Measurements from ENCODE around the gene USP48.
"Not testable (repeated sequence)": the region's sequence is repeated elsewhere in the genome, so short reads cannot be mapped to it uniquely, and the experiment has no call there.

Gene USP48, protein sequence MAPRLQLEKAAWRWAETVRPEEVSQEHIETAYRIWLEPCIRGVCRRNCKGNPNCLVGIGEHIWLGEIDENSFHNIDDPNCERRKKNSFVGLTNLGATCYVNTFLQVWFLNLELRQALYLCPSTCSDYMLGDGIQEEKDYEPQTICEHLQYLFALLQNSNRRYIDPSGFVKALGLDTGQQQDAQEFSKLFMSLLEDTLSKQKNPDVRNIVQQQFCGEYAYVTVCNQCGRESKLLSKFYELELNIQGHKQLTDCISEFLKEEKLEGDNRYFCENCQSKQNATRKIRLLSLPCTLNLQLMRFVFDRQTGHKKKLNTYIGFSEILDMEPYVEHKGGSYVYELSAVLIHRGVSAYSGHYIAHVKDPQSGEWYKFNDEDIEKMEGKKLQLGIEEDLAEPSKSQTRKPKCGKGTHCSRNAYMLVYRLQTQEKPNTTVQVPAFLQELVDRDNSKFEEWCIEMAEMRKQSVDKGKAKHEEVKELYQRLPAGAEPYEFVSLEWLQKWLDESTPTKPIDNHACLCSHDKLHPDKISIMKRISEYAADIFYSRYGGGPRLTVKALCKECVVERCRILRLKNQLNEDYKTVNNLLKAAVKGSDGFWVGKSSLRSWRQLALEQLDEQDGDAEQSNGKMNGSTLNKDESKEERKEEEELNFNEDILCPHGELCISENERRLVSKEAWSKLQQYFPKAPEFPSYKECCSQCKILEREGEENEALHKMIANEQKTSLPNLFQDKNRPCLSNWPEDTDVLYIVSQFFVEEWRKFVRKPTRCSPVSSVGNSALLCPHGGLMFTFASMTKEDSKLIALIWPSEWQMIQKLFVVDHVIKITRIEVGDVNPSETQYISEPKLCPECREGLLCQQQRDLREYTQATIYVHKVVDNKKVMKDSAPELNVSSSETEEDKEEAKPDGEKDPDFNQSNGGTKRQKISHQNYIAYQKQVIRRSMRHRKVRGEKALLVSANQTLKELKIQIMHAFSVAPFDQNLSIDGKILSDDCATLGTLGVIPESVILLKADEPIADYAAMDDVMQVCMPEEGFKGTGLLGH

DNA sequence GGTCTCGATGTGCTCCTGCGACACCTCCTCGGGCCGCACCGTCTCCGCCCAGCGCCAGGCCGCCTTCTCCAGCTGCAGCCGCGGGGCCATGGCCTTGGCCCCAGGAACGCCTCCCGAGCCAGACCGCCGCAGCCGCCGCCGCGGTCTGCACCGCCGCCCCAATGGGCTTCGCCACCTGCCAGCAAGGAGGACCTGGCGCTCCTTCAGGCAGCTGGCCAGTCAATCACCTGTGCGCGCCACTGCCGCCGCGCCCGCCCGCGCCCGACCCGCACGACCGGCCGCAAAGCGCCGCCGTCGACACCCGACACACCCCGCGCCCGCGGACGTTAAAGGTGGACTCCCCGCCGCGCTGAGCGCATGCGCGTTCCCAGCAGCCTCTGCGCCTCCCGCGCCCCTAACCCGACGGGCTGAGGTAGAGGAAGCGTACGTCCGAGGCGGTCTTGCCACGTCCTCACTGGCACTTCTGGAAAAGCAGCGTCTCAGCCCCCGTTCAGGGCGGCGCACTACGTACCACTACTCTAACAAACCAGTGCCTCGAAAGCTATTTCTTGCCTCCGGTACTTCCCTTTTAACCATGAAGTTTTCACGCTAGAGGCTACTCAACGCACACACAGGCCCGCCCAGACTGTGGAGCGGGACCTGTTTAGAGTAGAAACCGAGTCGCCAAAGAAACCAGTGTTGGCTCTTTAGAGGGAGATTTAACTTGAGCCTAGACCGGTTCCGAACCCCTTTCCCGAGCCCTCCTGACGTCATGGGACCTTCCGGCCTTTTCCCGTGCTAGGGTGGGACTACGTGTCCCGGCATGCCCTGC lies at the start of gene USP48:
Gene USP48 (minus strand): TSS at position 282 of the 811 bp plus-strand sequence. CDS start 192 bp downstream, at position 90.
- DNase-seq, result peak; percentile 52

DNA sequence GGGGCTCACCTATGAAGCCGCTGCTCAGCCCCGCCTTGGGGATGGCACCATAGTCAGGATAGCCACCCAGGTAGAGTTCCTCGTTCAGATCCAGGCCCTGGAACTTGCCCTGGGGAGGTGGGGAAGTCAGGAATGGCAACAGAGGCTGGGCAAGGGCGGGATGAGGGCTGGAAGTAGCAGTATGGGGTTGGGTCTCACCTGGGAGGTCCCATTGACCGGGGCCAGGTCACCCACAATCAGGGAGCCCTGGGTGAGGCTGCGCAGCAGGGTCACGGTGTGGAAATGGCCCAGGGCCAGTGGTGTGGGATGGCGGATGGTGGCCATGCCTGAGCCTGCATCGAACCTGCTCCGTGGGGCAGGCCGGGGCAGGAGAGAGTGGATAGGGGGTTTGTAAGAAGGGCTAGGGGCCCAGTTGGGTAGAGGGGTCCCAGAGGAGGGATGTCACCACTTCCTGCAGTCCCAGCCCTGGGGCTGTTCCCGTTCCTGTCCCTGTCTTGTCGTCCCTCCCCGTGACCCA lies 48.6 kb upstream of the USP48 start:
- no peak for DNase-seq

DNA sequence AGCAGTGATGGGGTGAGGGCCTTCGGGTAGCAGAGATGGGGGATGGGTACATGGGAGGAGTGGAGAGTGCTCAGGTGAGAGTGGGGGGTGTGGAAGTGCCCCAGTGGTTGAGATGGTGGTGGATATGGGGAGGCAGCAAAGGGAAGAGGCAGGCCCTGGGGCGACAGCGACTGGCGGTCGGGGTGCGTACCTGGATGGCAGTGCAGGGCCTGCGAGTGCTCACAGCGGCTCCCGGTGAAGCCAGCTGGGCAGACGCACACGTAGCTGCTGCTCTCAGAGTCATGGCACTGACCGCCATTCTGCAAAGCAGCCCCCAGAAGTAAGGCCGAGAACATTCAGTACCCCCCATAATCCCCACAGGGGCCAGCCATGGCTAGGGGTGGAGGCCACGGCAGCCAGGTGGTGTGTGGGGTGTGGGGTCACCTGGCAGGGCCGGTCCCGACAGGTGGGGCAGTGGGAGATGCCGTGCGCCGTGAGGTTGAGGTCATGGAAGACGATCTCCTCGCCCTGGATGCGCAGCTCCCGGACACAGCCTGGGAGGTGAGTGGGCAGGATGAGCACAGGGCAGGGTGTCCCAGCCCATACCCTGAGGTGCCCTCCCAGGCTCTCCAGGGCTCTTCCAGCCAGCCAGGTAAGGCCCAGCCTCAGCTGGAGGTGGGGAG lies 48.0 kb upstream of the USP48 start:
- DNase-seq, result no peak

DNA sequence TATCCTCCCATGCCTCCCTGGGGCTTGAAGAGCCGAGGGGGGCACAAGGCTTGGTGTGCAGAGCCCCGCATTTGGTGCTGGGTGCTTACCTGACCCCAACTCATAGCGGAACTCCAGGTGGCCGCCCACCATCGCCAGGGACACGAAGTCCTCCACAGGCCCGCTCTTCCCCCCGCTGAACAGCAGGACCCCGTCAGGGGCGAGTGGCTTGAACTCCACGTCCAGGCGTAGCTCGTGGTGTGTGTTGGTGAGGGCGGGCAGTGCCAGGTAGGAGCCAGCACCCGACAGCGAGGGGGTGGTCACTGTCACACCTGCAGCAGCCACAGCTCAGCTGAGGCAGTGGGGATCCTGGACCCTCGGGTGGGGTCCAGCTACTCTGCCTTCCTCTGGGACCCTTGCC lies 46.3 kb upstream of the USP48 start:
- DNase-seq, result no peak

DNA sequence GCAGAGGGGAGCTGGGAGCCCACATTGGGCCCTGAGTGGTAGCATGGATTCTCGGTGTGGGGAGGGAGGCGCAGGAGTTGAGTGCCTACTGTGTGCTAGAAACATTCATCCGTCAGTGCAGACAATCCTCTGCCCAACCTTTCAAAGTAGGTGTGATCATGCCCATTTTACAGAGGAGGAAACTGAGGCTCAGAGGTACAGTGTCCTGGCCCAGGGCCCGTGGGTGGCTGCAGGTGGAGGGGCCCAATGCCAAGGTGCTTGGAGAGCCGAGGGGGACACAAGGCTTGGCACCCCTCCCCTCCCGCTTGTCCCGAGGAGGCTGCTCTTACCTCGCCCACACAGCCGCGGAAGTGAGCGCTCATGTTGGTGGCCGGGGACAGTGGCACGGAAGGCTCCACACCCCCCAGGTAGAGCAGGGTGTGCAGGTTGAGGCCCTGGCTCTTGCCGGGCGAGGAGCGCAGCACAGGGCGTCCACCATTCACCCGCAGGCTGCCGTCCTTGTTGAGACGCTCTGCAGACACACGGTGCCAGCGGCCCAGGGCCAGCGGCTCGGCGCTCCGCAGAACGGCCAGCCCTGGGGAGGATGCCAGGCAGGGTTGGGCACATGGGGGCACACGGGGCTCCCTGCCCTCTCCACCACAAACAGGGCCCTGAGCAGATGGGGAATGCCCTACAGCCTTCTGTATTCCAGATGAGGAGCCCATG lies 45.7 kb upstream of the USP48 start:
- DNase-seq, result no peak

DNA sequence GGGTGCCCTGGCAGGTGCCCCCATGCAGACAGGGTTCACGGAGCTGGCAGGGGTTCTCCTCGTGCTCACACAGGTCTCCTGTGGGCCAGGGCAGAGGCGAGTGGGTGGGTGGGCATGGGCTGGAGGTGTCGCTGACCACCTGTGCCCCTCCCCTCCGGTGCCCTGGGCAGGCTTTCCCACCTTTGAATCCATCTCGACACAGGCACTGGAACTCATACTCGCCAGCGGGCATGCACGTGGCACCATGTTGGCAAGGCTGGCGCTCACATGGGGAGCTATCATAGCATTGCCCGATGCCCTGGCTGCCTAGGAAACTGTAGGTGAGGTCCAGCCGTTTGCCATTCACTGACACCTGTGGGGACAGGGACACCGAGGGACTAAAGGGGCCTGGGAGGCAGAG lies 45.1 kb upstream of the USP48 start:
- DNase-seq, result no peak

DNA sequence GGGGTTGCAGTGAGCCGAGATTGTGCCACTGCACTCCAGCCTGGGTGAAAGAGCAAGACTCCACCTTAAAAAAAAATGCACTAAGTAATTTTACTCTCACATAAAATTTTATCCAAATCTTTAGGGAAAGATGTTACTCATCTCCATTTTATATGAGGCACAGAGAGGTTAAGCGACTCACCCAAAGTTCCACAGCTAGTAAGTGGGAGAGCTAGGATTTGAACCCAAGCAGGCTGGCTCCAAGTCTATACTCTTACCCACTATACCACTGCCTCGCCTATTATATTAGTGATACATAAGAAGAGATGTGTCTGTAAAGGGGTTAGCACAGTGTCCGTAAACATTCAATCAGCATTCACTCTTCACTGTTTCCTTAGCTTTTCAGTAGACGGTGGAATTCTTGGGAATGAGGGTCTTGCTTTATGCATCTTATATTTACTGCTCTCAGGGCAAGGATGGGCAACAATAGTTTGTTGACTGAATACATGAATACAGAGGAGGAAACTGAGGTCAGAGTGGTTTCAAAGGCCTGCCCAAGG lies 44.3 kb upstream of the USP48 start:
- no peak for DNase-seq

DNA sequence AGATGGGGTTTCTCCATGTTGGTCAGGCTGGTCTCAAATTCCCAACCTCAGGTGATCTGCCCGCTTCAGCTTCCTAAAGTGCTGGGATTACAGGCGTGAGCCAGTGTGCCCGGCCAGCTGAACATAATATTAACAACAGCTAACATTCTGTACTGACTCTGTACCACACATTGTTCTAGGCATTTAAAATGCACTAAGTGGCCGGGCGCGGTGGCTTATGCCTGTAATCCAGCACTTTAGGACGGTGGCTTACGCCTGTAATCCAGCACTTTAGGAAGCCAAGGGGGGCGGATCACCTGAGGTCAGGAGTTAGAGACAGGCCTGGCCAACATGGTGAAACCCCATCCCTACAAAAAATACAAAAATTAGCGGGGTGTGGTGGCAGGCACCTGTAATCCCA lies 43.7 kb upstream of the USP48 start:
- not testable (repeated sequence) for DNase-seq

DNA sequence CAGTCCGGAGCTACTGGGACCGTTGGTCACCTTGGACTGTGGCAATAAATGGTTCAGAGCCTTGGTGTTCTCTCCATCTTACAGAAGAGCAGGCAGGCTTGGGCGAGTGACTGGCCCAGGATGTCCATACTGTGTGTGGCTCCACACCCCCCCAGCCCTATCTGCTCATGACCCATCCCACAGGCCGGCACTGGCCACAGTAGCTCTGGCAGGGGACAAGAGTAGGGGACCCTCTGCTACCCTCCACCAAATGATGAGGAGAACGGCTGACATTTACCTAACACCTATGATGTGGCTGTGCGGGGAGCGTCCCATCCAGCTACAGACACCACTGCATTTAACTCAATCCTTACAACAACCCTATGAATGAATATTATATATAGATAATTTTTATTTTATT lies 42.4 kb upstream of the USP48 start:
- DNase-seq, result no peak

DNA sequence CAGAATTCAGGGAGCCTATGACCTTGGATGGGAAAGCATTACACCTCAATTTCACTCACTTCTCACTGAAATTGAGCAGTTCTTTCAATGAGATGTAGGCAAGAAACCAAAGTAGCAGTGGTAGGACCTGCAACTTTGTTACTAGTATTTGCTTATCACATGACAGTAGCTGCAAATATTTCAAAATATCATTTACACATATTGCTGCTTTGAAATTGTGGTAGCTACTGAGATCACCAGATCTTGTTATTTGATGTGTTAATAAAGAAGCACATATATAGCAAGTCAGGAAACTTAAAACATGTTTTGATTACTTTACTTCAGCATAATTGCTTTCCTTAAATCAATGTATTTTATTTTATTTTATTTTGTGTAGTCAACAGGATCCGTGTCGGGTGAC lies 42.0 kb upstream of the USP48 start:
- no peak for DNase-seq

DNA sequence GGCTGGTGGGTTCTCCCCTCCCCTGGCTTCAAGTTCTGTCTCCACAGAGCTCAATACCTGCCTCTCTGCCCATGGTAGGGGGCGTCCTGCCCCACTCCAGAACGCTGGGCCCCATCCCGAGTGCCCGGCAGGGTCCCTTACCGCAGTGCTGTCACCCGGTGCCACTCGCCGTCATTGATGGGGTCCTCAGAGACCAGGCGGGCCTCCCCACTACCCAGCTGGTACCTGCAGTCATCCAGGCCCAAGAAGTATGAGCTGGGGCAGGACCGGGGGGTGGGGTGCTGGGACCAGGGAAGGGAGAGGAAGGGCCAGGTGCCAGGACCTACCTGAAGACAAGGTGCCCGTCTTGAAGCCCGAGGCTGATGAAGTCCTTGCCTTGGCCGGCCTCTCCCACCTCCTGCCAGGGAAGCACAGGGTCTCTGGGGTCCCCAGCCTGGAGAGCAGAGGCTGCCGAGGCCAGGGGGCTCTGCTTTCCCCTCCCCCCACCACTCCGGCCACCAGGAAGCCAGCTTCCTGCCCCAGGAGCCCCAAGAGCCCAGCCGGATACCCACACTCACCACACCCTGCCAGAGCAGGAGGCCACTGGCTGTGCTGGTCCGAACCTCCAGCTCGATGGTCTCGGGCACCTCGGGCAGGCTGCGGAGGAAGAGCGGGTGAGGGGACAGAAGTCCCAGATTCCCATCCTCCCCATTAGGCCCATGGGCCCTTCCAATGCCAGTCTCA lies 41.2 kb upstream of the USP48 start:
- DNase-seq, result no peak

DNA sequence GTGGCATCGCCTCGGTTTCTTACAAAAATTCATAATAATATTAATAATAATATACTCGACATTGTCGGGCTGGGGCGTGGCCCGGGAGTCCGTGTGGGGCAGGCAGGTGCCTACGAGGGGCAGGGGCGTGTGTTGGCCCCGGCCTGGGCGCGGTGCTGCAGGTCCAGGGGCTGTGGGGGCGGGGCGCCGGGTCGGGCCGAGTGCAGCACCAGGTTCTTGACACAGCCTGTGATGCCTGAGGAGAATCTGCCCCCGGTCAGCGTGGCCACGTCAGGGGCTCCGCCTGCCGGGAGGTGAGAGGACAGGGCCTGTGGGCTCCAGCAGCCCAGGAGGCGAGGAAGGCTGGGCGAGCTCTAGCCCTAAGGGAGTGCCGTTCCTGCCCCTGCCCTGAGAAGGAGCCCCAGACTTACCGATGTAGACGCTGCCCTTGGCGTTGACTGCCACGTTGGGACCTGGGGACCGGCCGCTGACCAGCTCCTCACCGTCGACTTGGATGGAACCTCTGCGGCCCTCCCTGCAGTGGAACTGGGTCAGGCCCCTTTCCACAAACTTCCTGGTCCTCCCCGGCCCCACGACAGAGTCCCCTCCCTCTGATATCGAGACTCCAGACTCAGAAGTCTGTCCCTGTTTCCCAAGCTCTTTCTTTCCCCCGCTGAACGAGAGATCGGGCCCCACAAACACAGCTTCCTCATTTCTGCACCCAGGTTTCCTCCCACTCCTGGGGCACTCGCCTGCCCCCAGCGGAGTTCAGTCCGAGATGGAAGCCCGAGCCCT lies 40.4 kb upstream of the USP48 start:
- no peak for DNase-seq

DNA sequence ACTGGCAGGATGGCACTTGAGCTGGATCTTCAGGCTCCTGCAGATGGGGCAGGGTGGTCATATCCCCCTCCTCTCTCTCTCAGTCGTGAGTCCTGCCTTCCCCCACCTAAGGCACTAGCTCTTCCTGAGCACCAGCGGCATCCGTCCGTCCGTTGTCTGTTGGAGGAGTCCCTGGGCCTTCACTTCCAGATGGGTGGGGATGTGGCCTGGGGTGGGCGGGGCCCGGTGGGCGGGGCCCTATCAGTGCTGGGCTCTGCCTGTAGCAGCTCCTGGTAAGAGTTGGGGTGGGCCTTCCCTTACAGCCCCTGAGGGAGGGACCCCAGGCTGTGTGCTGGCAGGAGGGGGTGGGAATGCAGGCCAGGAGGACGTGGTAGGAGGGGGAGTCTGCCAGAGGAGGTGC lies 39.4 kb upstream of the USP48 start:
- DNase-seq, result no peak

DNA sequence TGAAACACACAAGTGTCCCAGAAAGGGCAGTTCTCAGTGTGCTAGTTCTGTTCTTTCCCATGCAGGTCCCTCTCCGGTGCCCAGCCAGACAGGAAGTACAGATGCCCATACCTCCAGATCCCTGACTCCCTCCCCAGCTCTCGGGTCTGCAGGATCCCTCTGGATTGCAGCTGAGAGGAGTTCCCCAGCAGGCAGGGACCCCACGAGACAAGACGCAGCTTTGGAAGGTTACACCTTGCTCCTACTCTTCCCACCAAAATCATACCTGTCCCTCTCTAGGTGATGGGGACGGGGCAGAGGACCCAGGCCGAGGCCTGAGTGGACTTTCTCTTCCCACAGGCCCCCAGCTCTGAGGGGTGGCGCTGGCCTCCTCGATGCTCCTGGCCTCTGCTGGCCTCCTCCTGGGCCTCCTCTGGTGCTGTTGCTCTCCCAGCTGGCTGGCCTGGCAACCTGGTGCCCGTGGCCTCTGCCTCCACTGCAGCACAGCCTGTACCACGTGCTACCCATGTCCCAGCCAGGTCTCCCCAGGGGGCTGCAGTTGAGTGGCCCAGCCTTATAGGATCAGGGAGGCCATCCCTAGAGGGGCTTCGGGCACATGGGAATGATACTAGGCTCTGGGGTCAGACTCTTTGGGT lies 38.6 kb upstream of the USP48 start:
- no peak for DNase-seq

DNA sequence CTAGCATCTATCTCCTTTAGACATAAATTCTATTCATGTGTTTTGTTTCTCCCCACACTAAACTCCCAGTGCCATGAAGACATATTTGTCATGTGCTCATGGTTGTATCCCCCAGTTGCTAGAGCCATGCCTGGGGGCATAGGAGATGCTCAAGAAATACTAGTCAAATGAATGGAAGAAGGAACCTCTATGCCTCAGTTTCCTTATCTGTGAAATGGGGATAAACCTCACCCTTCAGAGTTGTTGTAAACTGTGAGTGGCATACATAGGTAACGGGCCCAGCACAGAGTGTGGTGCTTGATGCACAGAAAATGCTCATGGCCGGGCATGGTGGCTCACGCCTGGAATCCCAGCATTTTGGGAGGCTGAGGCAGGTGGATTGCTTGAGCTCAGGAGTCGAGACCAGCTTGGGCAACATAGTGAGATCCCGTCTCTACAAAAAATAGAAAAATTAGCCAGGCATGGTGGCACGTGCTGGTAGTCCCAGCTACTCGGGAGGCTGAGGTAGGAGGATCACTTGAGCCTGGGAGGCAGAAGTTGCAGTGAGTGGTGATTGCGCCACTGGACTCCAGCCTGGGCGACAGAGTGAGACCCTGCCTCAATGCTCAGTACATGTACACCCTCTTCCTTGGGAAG lies 37.8 kb upstream of the USP48 start:
- no peak for DNase-seq

DNA sequence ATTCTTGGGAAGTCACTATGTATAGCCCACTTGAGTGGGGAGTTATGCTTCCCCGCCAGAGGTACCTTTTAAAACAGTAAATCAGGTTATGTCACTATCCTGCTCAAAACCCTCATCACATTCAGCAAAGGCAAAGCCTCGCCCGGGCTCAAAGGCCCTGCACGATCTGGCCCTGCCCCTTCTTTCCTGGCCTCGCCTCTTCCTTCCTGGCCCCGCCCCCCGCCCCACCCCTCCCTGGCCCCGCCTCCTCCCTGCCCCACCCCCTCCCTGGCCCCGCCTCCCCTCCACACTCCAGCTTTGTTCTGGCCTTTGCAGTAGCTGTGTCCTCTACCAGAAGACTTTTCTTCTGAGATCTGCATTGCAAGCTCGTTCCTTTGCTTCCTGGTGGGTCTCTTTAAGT lies 35.7 kb upstream of the USP48 start:
- DNase-seq, result no peak

DNA sequence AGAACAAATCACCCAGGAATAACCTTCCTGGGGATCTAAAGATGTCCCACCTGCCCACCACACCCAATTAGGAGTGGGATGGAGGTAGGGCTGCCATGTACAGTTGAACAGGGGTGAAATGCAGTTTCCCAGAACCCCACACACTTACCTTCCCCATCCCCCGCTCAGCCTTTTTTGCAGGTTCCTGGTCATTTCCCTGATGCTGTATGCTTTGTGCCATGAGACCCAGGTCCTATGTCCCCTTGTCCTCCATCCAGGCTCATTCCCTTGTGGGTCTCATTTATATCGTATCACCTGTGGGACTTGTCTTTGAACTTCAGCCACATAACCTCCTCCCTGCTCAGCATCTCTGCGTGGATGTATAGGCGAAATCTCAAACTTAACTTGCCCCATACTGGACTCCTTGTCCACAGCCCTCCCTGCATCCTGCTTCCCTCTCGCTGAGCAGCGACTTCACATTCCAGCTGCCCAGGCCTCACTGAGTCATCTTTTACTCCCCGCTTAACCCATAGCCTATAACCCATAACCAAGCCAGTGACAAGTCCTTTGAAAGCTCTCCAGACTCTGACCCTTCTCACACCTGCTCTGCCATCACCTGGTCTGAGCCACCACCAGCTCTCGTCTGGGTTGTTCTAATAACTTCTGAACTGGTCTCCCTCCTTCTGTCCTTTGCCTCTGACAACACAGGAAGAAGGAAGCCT lies 33.8 kb upstream of the USP48 start:
- DNase-seq, result no peak
